DND-41 (cell line): ENCODE data around the gene MCRIP2.

Experiments
- ATAC-seq: fragments of 200-7000 bp; cut with Tn5 transposase; 3 replicates; pipeline ENCODE4 v1.9.1; 2021; ENCODE audit warnings: low read depth; ENCODE audit not compliant: insufficient read depth
- DNase-seq: peaks from one replicate; pipeline ENCODE4 v3.0.0-alpha.2; 2020
- H2AFZ ChIP-seq: 2 replicates; pipeline ENCODE4 v1.6.0; 2012; ENCODE audit warnings: low read depth, low read length
- H3K27ac ChIP-seq: 2 replicates; pipeline ENCODE4 v1.5.1; 2012; ENCODE audit warnings: low read length, inconsistent platforms
- H3K27me3 ChIP-seq: fragments of 200-600 bp; sonication (generic); 2 replicates; pipeline ENCODE4 v1.6.0; 2012; ENCODE audit warnings: low read length, mild to moderate bottlenecking, inconsistent platforms; ENCODE audit not compliant: insufficient read depth, poor library complexity
- H3K36me3 ChIP-seq: 2 replicates; pipeline ENCODE4 v1.5.1; 2012; ENCODE audit warnings: low read length, inconsistent platforms; ENCODE audit not compliant: insufficient read depth
- H3K4me1 ChIP-seq: 2 replicates; pipeline ENCODE4 v1.5.1; 2012; ENCODE audit warnings: mild to moderate bottlenecking, low read length; ENCODE audit not compliant: insufficient read depth
- H3K4me2 ChIP-seq: 2 replicates; pipeline ENCODE4 v1.6.0; 2012; ENCODE audit warnings: mild to moderate bottlenecking, moderate library complexity, low read length, inconsistent platforms; ENCODE audit not compliant: insufficient read depth
- H3K4me3 ChIP-seq, 2 experiments: fragments of 200-600 bp in 1 of 2; shearing (Covaris generic) in 1 of 2; 2 replicates each; pipeline ENCODE4 v1.5.1; 2012 to 2016; ENCODE audit warnings: inconsistent platforms in 2 of 2, low read length in 2 of 2, mild to moderate bottlenecking in 2 of 2, low read depth in 1 of 2, moderate library complexity in 1 of 2
- H3K79me2 ChIP-seq: 2 replicates; pipeline ENCODE4 v1.6.0; 2012; ENCODE audit warnings: low read length, inconsistent platforms; ENCODE audit not compliant: insufficient read depth
- H3K9ac ChIP-seq: 2 replicates; pipeline ENCODE4 v1.6.0; 2012; ENCODE audit warnings: low read depth, mild to moderate bottlenecking, inconsistent platforms, low read length, moderate library complexity
- H3K9me3 ChIP-seq: 2 replicates; pipeline ENCODE4 v1.5.1; 2012; ENCODE audit warnings: low read length, moderate library complexity, mild to moderate bottlenecking, inconsistent platforms; ENCODE audit not compliant: insufficient read depth, severe bottlenecking
- H4K20me1 ChIP-seq: 2 replicates; pipeline ENCODE4 v1.6.0; 2012; ENCODE audit warnings: low read length; ENCODE audit not compliant: insufficient read depth
- CTCF ChIP-seq: IDR thresholded peaks from 2 replicates; pipeline ENCODE4 v1.5.1; 2012; ENCODE audit warnings: borderline replicate concordance, low read length, moderate library complexity, mild to moderate bottlenecking; ENCODE audit not compliant: poor library complexity, severe bottlenecking; ENCODE audit errors: extremely low read depth
- EZH2 ChIP-seq: IDR thresholded peaks from 3 replicates; pipeline ENCODE4 v1.6.1; 2012; ENCODE audit warnings: borderline replicate concordance, low read depth, mild to moderate bottlenecking, moderate library complexity, low read length, inconsistent platforms; ENCODE audit not compliant: severe bottlenecking

Gene MCRIP2

GRCh38 chr16:600781-601180 lies 40.8 kb upstream of the MCRIP2 start:
- Histone ChIP-seq H3K27me3 (no peaks in the 10 kb centered on the region), H3K79me2 (peaks cover 49% of the 10 kb centered on the region), H3K4me1 (no peaks in the 10 kb centered on the region), H4K20me1 (peaks cover 22% of the 10 kb centered on the region), H2AFZ (no peak overlapping the region), H3K4me3 (no peak overlapping the region), H3K27ac (no peak overlapping the region), H3K36me3 (peaks cover 29% of the 10 kb centered on the region), H3K9me3 (no peaks in the 10 kb centered on the region), H3K9ac (no peak overlapping the region), H3K4me2 (no peak overlapping the region)
- ATAC-seq (peak; percentile 47; the same call in 1 of the 3 replicates), DNase-seq (no peak)
- TF ChIP-seq EZH2 (no peak), CTCF (peak; percentile 39)

GRCh38 chr16:603933-604332 lies 37.7 kb upstream of the MCRIP2 start:
- DNase-seq: no peak
- Histone ChIP-seq H3K36me3 (peaks cover 20% of the 10 kb centered on the region), H3K27me3 (no peaks in the 10 kb centered on the region), H3K4me2 (no peak overlapping the region), H3K79me2 (peaks cover 37% of the 10 kb centered on the region), H3K9me3 (no peaks in the 10 kb centered on the region), H3K4me1 (no peaks in the 10 kb centered on the region), H3K27ac (no peak overlapping the region), H2AFZ (no peak overlapping the region), H3K9ac (no peak overlapping the region), H4K20me1 (peaks cover 15% of the 10 kb centered on the region; the same call in 1 of the 2 replicates), H3K4me3 (no peak overlapping the region)
- no peak for TF ChIP-seq EZH2
- no peak for TF ChIP-seq CTCF
- ATAC-seq: no peak

GRCh38 chr16:606656-607307 lies 34.8 kb upstream of the MCRIP2 start:
- H4K20me1 ChIP-seq: peaks cover 15% of the 10 kb centered on the region; the same call in 1 of the 2 replicates
- H3K79me2 ChIP-seq: peaks cover 37% of the 10 kb centered on the region
- no peak overlapping the region for H3K4me3 ChIP-seq
- ATAC-seq: no peak
- no peaks in the 10 kb centered on the region for H3K4me1 ChIP-seq
- H3K36me3 ChIP-seq: no peaks in the 10 kb centered on the region; the same call in 1 of the 2 replicates
- H3K4me2 ChIP-seq: no peak overlapping the region
- no peaks in the 10 kb centered on the region for H3K9me3 ChIP-seq
- H3K27me3 ChIP-seq: no peaks in the 10 kb centered on the region
- DNase-seq: no peak
- no peak overlapping the region for H3K27ac ChIP-seq
- TF ChIP-seq EZH2 (no peak), CTCF (no peak)
- no peak overlapping the region for H2AFZ ChIP-seq
- no peak overlapping the region for H3K9ac ChIP-seq

GRCh38 chr16:608019-608418 lies 33.6 kb upstream of the MCRIP2 start:
- H3K9me3 ChIP-seq: no peaks in the 10 kb centered on the region
- no peak overlapping the region for H2AFZ ChIP-seq
- H3K4me1 ChIP-seq: no peaks in the 10 kb centered on the region
- DNase-seq (no peak), ATAC-seq (no peak)
- H3K4me2 ChIP-seq: no peak overlapping the region
- TF ChIP-seq EZH2 (no peak), CTCF (no peak)
- no peak overlapping the region for H3K4me3 ChIP-seq
- no peaks in the 10 kb centered on the region for H3K27me3 ChIP-seq
- H4K20me1 ChIP-seq: peaks cover 15% of the 10 kb centered on the region; the same call in 1 of the 2 replicates
- no peak overlapping the region for H3K9ac ChIP-seq
- H3K27ac ChIP-seq: no peak overlapping the region
- H3K79me2 ChIP-seq: peaks cover 34% of the 10 kb centered on the region
- no peaks in the 10 kb centered on the region; the same call in 1 of the 2 replicates for H3K36me3 ChIP-seq
